Testis (tissue), 3 donors: ENCODE results near the gene PI4K2B. TPM values are rescaled to one million over a fixed set of nuclear protein-coding genes. Genes with fewer than 3 reads are reported as not detected.
"Not testable (repeated sequence)": the region's sequence is repeated elsewhere in the genome, so short reads cannot be mapped to it uniquely, and the experiment has no call there.

Source experiments
- DNase-seq: peaks from one replicate; pipeline ENCODE4 v3.0.0-alpha.2; 2019
- H3K27ac ChIP-seq, 2 donors: fragments of 200-600 bp; sonication (generic); one replicate each; pipeline ENCODE4 v1.5.1; 2019
- H3K27me3 ChIP-seq: fragments of 200-600 bp; sonication (generic); one replicate; pipeline ENCODE4 v1.5.1; 2019
- H3K36me3 ChIP-seq: fragments of 200-600 bp; sonication (generic); one replicate; pipeline ENCODE4 v1.5.1; 2017; ENCODE audit warnings: low read depth; ENCODE audit errors: missing control alignments
- H3K4me1 ChIP-seq: fragments of 200-600 bp; sonication (generic); one replicate; pipeline ENCODE4 v1.5.1; 2019
- H3K4me3 ChIP-seq, 2 donors: fragments of 200-600 bp; sonication (generic); one replicate each; pipeline ENCODE4 v1.5.1; 2017 to 2019
- H3K9me3 ChIP-seq: fragments of 200-600 bp; sonication (generic); one replicate; pipeline ENCODE4 v1.5.1; 2017
- CTCF ChIP-seq, 3 experiments: fragments of 450-650 bp in 2 of 3; fragments of 200-600 bp in 1 of 3; sonication (generic) in 1 of 3; IDR thresholded peaks; one replicate each; pipeline ENCODE4 v1.5.1; 2016 to 2019; ENCODE audit warnings: antibody characterized with exemption in 3 of 3, mild to moderate bottlenecking in 2 of 3, moderate library complexity in 1 of 3
- POLR2A ChIP-seq: fragments of 450-650 bp; IDR thresholded peaks from one replicate; pipeline ENCODE4 v1.6.1; 2017; ENCODE audit warnings: antibody characterized with exemption, mild to moderate bottlenecking, moderate library complexity
- WGBS, 2 donors: methylation state at CpG; one replicate each; pipeline ENCODE4 v1.1.5; 2018; 5-methylcytosine and 5-hydroxymethylcytosine counted together
- intact Hi-C: fragments of 100-400 bp; cut with DNase I; formaldehyde crosslinking; loops from one replicate; pipeline ENCODE4 v1.15.1; 2023; ENCODE audit warnings: low total_unique reads
- polyA plus RNA-seq: library from polyadenylated mRNA; stranded (reverse); fragments of 350-450 nt; fragmentation: Illumina TruSeq; extraction: RNeasy Lipid Tissue Mini Kit (QIAGEN cat#74804); gene quantifications from one replicate; pipeline ENCODE4 v1.2.3, GENCODE V29; 2014; ENCODE audit warnings: low read depth, low replicate concordance; ENCODE audit not compliant: insufficient read depth
- total RNA-seq, 2 donors: library from RNA; depleted of rRNA; stranded (reverse); fragments of >200 nt; gene quantifications; one replicate each; pipeline ENCODE4 v1.2.3, GENCODE V29; 2016

Gene PI4K2B
- total and polyA plus RNA-seq, 3 donors from 2014 or later: 11.5 to 19.9 (median 18.9) TPM

GRCh38 chr4:25207997-25208396 is 25.8 kb upstream of the PI4K2B start:
- Histone ChIP-seq H3K27me3 (no peaks in the 10 kb centered on the region), H3K9me3 (no peaks in the 10 kb centered on the region), H3K27ac (no peak overlapping the region), H3K36me3 (no peaks in the 10 kb centered on the region), H3K4me1 (no peaks in the 10 kb centered on the region), H3K4me3 (no peak overlapping the region)
- no peak for DNase-seq
- no peak for TF ChIP-seq POLR2A
- no peak for TF ChIP-seq CTCF (IDR thresholded peaks at IDR 0.05)
- 100% methylated on average over 1 of the region's 1 CpG for WGBS, 2 donors
- intact Hi-C loops: no loop called here

GRCh38 chr4:25209702-25210101 is 24.1 kb upstream of the PI4K2B start:
- H3K4me1 ChIP-seq: no peaks in the 10 kb centered on the region
- TF ChIP-seq POLR2A (no peak), CTCF (IDR thresholded peaks at IDR 0.05) (no peak)
- 91 to 100% methylated on average over 1 of the region's 1 CpG for WGBS, 2 donors
- no peak for DNase-seq
- no peaks in the 10 kb centered on the region for H3K27me3 ChIP-seq
- no peaks in the 10 kb centered on the region for H3K9me3 ChIP-seq
- no peaks in the 10 kb centered on the region for H3K36me3 ChIP-seq
- intact Hi-C loops: no loop called here
- no peak overlapping the region for H3K4me3 ChIP-seq
- H3K27ac ChIP-seq: no peak overlapping the region

GRCh38 chr4:25211721-25212120 is 22.1 kb upstream of the PI4K2B start:
- no peaks in the 10 kb centered on the region for H3K27me3 ChIP-seq
- H3K4me1 ChIP-seq: no peaks in the 10 kb centered on the region
- H3K9me3 ChIP-seq: no peaks in the 10 kb centered on the region
- WGBS, 2 donors: 85 to 97% methylated on average over 3 of the region's 3 CpGs
- no peak overlapping the region for H3K4me3 ChIP-seq
- no peak for TF ChIP-seq POLR2A
- TF ChIP-seq CTCF (IDR thresholded peaks at IDR 0.05): no peak
- H3K36me3 ChIP-seq: no peaks in the 10 kb centered on the region
- intact Hi-C loops: no loop called here
- no peak for DNase-seq
- no peak overlapping the region for H3K27ac ChIP-seq

- DNase-seq: no peak
- Histone ChIP-seq H3K9me3 (no peaks in the 10 kb centered on the region), H3K27ac (no peak overlapping the region), H3K36me3 (no peaks in the 10 kb centered on the region), H3K4me1 (no peaks in the 10 kb centered on the region), H3K27me3 (no peaks in the 10 kb centered on the region), H3K4me3 (no peak overlapping the region)
- WGBS, 2 donors: 75 to 96% methylated on average over 1 of the region's 1 CpG
- TF ChIP-seq CTCF (IDR thresholded peaks at IDR 0.05) (no peak), POLR2A (no peak)
- intact Hi-C loops: no loop called here
Measured at GRCh38 chr4:25212822-25213221, 21.0 kb upstream of the PI4K2B start.

GRCh38 chr4:25213347-25213979 is 20.4 kb upstream of the PI4K2B start:
- Histone ChIP-seq H3K36me3 (no peaks in the 10 kb centered on the region), H3K4me3 (no peak overlapping the region), H3K9me3 (no peaks in the 10 kb centered on the region), H3K27me3 (no peaks in the 10 kb centered on the region), H3K27ac (no peak overlapping the region), H3K4me1 (no peaks in the 10 kb centered on the region)
- WGBS, 2 donors: 70 to 83% methylated on average over 3 of the region's 3 CpGs
- no peak for DNase-seq
- intact Hi-C loops: no loop called here
- no peak for TF ChIP-seq POLR2A

GRCh38 chr4:25214750-25215149 is 19.1 kb upstream of the PI4K2B start:
- H3K4me1 ChIP-seq, H3K27me3 ChIP-seq, H3K9me3 ChIP-seq, intact Hi-C loops, H3K27ac ChIP-seq, DNase-seq, H3K4me3 ChIP-seq, H3K36me3 ChIP-seq: not testable (repeated sequence)
- 89 to 93% methylated on average over 1 of the region's 1 CpG for WGBS, 2 donors
